HUES64 (cell line): ENCODE results near the gene DUS3L. TPM values are rescaled to one million over a fixed set of nuclear protein-coding genes. Genes with fewer than 3 reads are reported as not detected.

Source experiments
- H3K27ac ChIP-seq: 2 replicates; pipeline ENCODE4 v1.7.0; 2013; ENCODE audit warnings: low read depth, low read length, inconsistent platforms
- H3K27me3 ChIP-seq: 2 replicates; pipeline ENCODE4 v1.6.1; 2013; ENCODE audit warnings: mild to moderate bottlenecking, low read length; ENCODE audit not compliant: insufficient read depth
- H3K36me3 ChIP-seq: 2 replicates; pipeline ENCODE4 v1.6.1; 2013; ENCODE audit warnings: mild to moderate bottlenecking, low read length; ENCODE audit not compliant: insufficient read depth
- H3K4me1 ChIP-seq: 2 replicates; pipeline ENCODE4 v1.6.1; 2013; ENCODE audit warnings: mild to moderate bottlenecking, low read length, moderate library complexity; ENCODE audit not compliant: insufficient read depth
- H3K4me3 ChIP-seq: 2 replicates; pipeline ENCODE4 v1.5.1; 2013; ENCODE audit warnings: mild to moderate bottlenecking, low read length, moderate library complexity
- H3K9ac ChIP-seq: 2 replicates; pipeline ENCODE4 v1.6.1; 2013; ENCODE audit warnings: mild to moderate bottlenecking, low read depth, low read length
- H3K9me3 ChIP-seq: 2 replicates; pipeline ENCODE4 v1.6.1; 2013; ENCODE audit warnings: low read depth, low read length; ENCODE audit not compliant: insufficient read depth
- WGBS: fragments of 150-250, 120-280 bp; methylation state at CpG from one replicate; pipeline ENCODE4 v1.1.7; 2013; ENCODE audit warnings: missing lambda C conversion rate; 5-methylcytosine and 5-hydroxymethylcytosine counted together
- polyA plus RNA-seq, 2 experiments: library from polyadenylated mRNA; stranded (reverse); fragments of 50-300 nt; gene quantifications; one replicate each; pipeline ENCODE4 v1.2.3, GENCODE V29; 2013

The DUS3L gene
- 29.4 TPM for polyA plus RNA-seq (2013, experiment 1 of 2)
- polyA plus RNA-seq (2013, experiment 2 of 2), result 29.8 TPM

GRCh38 chr19:5790559-5791520 is at the start of gene DUS3L:
Gene DUS3L (minus strand): TSS chr19:5791163. CDS start chr19:5791141, 22 bp downstream.
- H3K36me3 ChIP-seq, result peaks cover 43% of the 10 kb centered on the region
- peak within 1 kb of the TSS; percentile 95 for H3K27ac ChIP-seq
- WGBS, result 12% methylated on average over 72 of the region's 72 CpGs
- peak within 1 kb of the TSS; percentile 94 for H3K9ac ChIP-seq
- H3K9me3 ChIP-seq, result no peaks in the 10 kb centered on the region
- no peaks in the 10 kb centered on the region for H3K4me1 ChIP-seq
- peak within 1 kb of the TSS; percentile 82 for H3K4me3 ChIP-seq
- H3K27me3 ChIP-seq, result no peaks in the 10 kb centered on the region

- 92% methylated on average over 9 of the region's 9 CpGs for WGBS
- no peak within 1 kb of the TSS for H3K4me3 ChIP-seq
- no peak within 1 kb of the TSS for H3K9ac ChIP-seq
- no peaks in the 10 kb centered on the region for H3K27me3 ChIP-seq
- H3K27ac ChIP-seq, result no peak within 1 kb of the TSS
- H3K36me3 ChIP-seq, result no peaks in the 10 kb centered on the region
- H3K4me1 ChIP-seq, result no peaks in the 10 kb centered on the region
- H3K9me3 ChIP-seq, result no peaks in the 10 kb centered on the region
Measured at GRCh38 chr19:5839065-5840017, 48.4 kb upstream of the DUS3L start, which contains the start of gene FUT6. Gene FUT6 (minus strand): TSS chr19:5839702. CDS start chr19:5832567, 7,135 bp downstream.

GRCh38 chr19:5838353-5839064 is 47.5 kb upstream of the DUS3L start:
- H3K27ac ChIP-seq, result no peak overlapping the region
- 95% methylated on average over 20 of the region's 20 CpGs for WGBS
- no peaks in the 10 kb centered on the region; the same call in 1 of the 2 replicates for H3K27me3 ChIP-seq
- no peak overlapping the region for H3K9ac ChIP-seq
- H3K36me3 ChIP-seq, result no peaks in the 10 kb centered on the region
- H3K4me1 ChIP-seq, result no peaks in the 10 kb centered on the region
- H3K4me3 ChIP-seq, result no peak overlapping the region
- H3K9me3 ChIP-seq, result no peaks in the 10 kb centered on the region

GRCh38 chr19:5837761-5838352 is 46.9 kb upstream of the DUS3L start:
- 94% methylated on average over 14 of the region's 15 CpGs for WGBS
- H3K4me3 ChIP-seq, result no peak overlapping the region
- H3K4me1 ChIP-seq, result no peaks in the 10 kb centered on the region
- H3K36me3 ChIP-seq, result no peaks in the 10 kb centered on the region
- no peaks in the 10 kb centered on the region for H3K9me3 ChIP-seq
- H3K27ac ChIP-seq, result no peak overlapping the region
- no peaks in the 10 kb centered on the region; the same call in 1 of the 2 replicates for H3K27me3 ChIP-seq
- no peak overlapping the region for H3K9ac ChIP-seq

- Histone ChIP-seq H3K4me1 (no peaks in the 10 kb centered on the region; the same call in 1 of the 2 replicates), H3K9ac (no peak overlapping the region), H3K36me3 (no peaks in the 10 kb centered on the region), H3K9me3 (no peaks in the 10 kb centered on the region), H3K4me3 (no peak overlapping the region), H3K27me3 (no peaks in the 10 kb centered on the region; the same call in 1 of the 2 replicates), H3K27ac (no peak overlapping the region)
- 86% methylated on average over 6 of the region's 6 CpGs for WGBS
Measured at GRCh38 chr19:5832527-5833216, 41.7 kb upstream of the DUS3L start.

- H3K4me1 ChIP-seq, result no peaks in the 10 kb centered on the region; the same call in 1 of the 2 replicates
- no peaks in the 10 kb centered on the region for H3K9me3 ChIP-seq
- H3K27ac ChIP-seq, result no peak overlapping the region
- H3K27me3 ChIP-seq, result no peaks in the 10 kb centered on the region; the same call in 1 of the 2 replicates
- no peak overlapping the region for H3K4me3 ChIP-seq
- WGBS, result 93% methylated on average over 22 of the region's 22 CpGs
- no peak overlapping the region for H3K9ac ChIP-seq
- H3K36me3 ChIP-seq, result no peaks in the 10 kb centered on the region
Measured at GRCh38 chr19:5832061-5832460, 41.1 kb upstream of the DUS3L start.

- Histone ChIP-seq H3K9ac (no peak overlapping the region), H3K27me3 (no peaks in the 10 kb centered on the region; the same call in 1 of the 2 replicates), H3K4me1 (peaks cover 3% of the 10 kb centered on the region; the same call in 1 of the 2 replicates), H3K36me3 (no peaks in the 10 kb centered on the region), H3K4me3 (no peak overlapping the region), H3K9me3 (no peaks in the 10 kb centered on the region), H3K27ac (no peak overlapping the region)
- WGBS, result 91% methylated on average over 9 of the region's 9 CpGs
Measured at GRCh38 chr19:5831159-5831558, 40.2 kb upstream of the DUS3L start.

GRCh38 chr19:5829567-5830310 is 38.8 kb upstream of the DUS3L start:
- Histone ChIP-seq H3K36me3 (no peaks in the 10 kb centered on the region), H3K4me3 (peak overlapping the region; percentile 81), H3K4me1 (peaks cover 3% of the 10 kb centered on the region; the same call in 1 of the 2 replicates), H3K9ac (0 out of 2 replicates have a peak overlapping the region, but pooled peaks have one; percentile 5), H3K27ac (no peak overlapping the region), H3K27me3 (no peaks in the 10 kb centered on the region; the same call in 1 of the 2 replicates), H3K9me3 (no peaks in the 10 kb centered on the region)
- WGBS, result 78% methylated on average over 34 of the region's 34 CpGs
